Kidney (tissue), 14 donors: ENCODE results near the gene CHID1. TPM values are rescaled to one million over a fixed set of nuclear protein-coding genes. Genes with fewer than 3 reads are reported as not detected.

ENCODE experiments used
- DNase-seq, 5 donors: peaks; one replicate each; pipeline ENCODE4 v3.0.0-alpha.2; 2013 to 2020
- FAIRE-seq: peaks from 2 replicates; lab custom pipeline; 2012; peaks lifted over from hg19 to GRCh38; lab: Jason Lieb, UNC
- H3K27ac ChIP-seq, 2 donors: one replicate each; pipeline ENCODE4 v1.7.0; 2013; ENCODE audit warnings: low read depth in 2 of 2, low read length in 2 of 2, inconsistent platforms in 1 of 2
- H3K27me3 ChIP-seq: one replicate; pipeline ENCODE4 v1.7.1; 2013; ENCODE audit warnings: low read length, inconsistent platforms; ENCODE audit not compliant: control insufficient read depth, insufficient read depth
- H3K36me3 ChIP-seq, 3 donors: one replicate each; pipeline versions ENCODE4 v1.7.0 to v1.7.1; 2013; ENCODE audit warnings: low read length in 3 of 3, control low read depth in 1 of 3, inconsistent platforms in 1 of 3; ENCODE audit not compliant: insufficient read depth in 3 of 3, control insufficient read depth in 2 of 3
- H3K4me1 ChIP-seq, 3 donors: one replicate each; pipeline versions ENCODE4 v1.7.0 to v1.7.1; 2013; ENCODE audit warnings: low read length in 3 of 3, inconsistent platforms in 1 of 3, low read depth in 1 of 3; ENCODE audit not compliant: control insufficient read depth in 2 of 3, insufficient read depth in 2 of 3
- H3K4me3 ChIP-seq, 3 donors: one replicate each; pipeline versions ENCODE4 v1.7.0 to v1.8.1; 2013; ENCODE audit warnings: low read length in 3 of 3, control low read depth in 1 of 3, inconsistent platforms in 1 of 3
- H3K9ac ChIP-seq, 3 donors: one replicate each; pipeline versions ENCODE4 v1.7.0 to v1.7.1; 2013; ENCODE audit warnings: low read length in 3 of 3, control low read depth in 1 of 3, inconsistent platforms in 1 of 3
- H3K9me3 ChIP-seq, 3 donors: one replicate each; pipeline versions ENCODE4 v1.7.0 to v1.7.1; 2013; ENCODE audit warnings: low read length in 3 of 3, control low read depth in 1 of 3, inconsistent platforms in 1 of 3; ENCODE audit not compliant: control insufficient read depth in 2 of 3, insufficient read depth in 1 of 3
- intact Hi-C: fragments of 100-400 bp; cut with DNase I; formaldehyde crosslinking; loops from one replicate; pipeline ENCODE4 v1.11.1; 2022
- polyA plus RNA-seq: library from polyadenylated mRNA; stranded (reverse); fragments of 350-450 nt; fragmentation: Illumina TruSeq; extraction: RNeasy Lipid Tissue Mini Kit (QIAGEN cat#74804); gene quantifications from one replicate; pipeline ENCODE4 v1.2.3, GENCODE V29; 2014; ENCODE audit warnings: low read depth, low replicate concordance; ENCODE audit not compliant: insufficient read depth
- total RNA-seq: library from RNA; stranded (reverse); fragmentation: NEBNext Ultra II Directional; extraction: Animal tissue kit (Norgen Biotek cat#: 25700); gene quantifications from one replicate; pipeline ENCODE4 v1.2.1, GENCODE V29; 2021
- TF ChIP-seq, protein P1 (sequence below): IDR thresholded peaks from 3 replicates; pipeline ENCODE4 v1.5.1; 2012; ENCODE audit warnings: mild to moderate bottlenecking, moderate library complexity, borderline replicate concordance; ENCODE audit not compliant: insufficient read depth; ENCODE audit errors: extremely low read depth
- donor health status: control.
- donor health status: control.
- donor health status: control.
- donor health status: control.
- donor health status: control.
- donor health status: DM: yes; HTN: yes; CAD: no.
- donor health status: Normal renal cell carcinoma (clear cell type).

CHID1 gene
- total and polyA plus RNA-seq, 2 donors from 2014 or later = 82.2 to 128 TPM

- Histone ChIP-seq H3K4me1 (peaks cover 10 to 46% (median 41%) of the 10 kb centered on the region in 3 donors), H3K9me3 (no peaks in the 10 kb centered on the region), H3K27me3 (no peaks in the 10 kb centered on the region), H3K36me3 (peaks cover 2 to 14% (median 11%) of the 10 kb centered on the region in 3 donors), H3K27ac (no peak overlapping the region), H3K4me3 (no peak overlapping the region), H3K9ac (no peak overlapping the region)
- TF ChIP-seq, protein P1, sequence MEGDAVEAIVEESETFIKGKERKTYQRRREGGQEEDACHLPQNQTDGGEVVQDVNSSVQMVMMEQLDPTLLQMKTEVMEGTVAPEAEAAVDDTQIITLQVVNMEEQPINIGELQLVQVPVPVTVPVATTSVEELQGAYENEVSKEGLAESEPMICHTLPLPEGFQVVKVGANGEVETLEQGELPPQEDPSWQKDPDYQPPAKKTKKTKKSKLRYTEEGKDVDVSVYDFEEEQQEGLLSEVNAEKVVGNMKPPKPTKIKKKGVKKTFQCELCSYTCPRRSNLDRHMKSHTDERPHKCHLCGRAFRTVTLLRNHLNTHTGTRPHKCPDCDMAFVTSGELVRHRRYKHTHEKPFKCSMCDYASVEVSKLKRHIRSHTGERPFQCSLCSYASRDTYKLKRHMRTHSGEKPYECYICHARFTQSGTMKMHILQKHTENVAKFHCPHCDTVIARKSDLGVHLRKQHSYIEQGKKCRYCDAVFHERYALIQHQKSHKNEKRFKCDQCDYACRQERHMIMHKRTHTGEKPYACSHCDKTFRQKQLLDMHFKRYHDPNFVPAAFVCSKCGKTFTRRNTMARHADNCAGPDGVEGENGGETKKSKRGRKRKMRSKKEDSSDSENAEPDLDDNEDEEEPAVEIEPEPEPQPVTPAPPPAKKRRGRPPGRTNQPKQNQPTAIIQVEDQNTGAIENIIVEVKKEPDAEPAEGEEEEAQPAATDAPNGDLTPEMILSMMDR = no peak
- intact Hi-C loops = no loop called here
- DNase-seq = no peak
- no peak for FAIRE-seq
These were observed 47.5 kb upstream of the CHID1 start for GRCh38 chr11:958101-958500.

DNA sequence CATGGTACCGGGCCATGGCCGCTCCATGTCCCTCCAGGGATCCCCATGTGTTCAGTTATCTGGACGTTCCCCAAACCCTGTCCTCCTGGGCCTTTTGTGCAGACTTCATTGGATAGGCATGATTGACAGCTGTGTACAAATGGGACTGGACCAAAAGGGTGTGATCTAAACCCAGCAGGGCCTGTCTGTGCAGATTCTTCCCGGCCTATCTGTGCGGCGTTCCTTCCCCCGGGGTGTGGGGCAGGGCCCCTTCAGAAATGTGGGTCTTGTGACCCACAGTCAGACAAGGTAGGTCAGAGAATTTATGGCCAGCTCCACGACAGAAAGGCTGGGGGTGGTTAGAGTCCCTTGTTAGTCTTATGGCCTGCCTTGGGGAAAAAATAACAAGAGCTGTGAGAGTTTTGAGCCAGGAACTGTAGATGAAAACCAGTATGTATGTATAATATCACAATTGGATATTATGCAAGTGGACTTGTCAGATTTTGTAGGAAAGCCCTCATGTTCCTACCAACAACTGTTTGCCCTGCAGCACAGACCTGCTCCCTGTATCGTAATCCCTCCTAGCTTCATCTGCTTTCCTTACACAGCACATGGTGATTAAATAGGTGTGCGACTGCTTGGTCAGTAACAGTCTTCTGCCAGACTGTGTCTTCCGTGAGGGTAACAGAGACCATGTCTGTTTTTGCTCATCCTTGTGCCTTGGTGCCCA lies 46.8 kb upstream of the CHID1 start:
- Histone ChIP-seq H3K27ac (peak overlapping the region in 1 of 2 donors; percentile 38), H3K36me3 (peaks cover 2 to 14% (median 11%) of the 10 kb centered on the region in 3 donors), H3K4me1 (peaks cover 10 to 50% (median 41%) of the 10 kb centered on the region in 3 donors), H3K9ac (no peak overlapping the region), H3K9me3 (no peaks in the 10 kb centered on the region), H3K27me3 (no peaks in the 10 kb centered on the region), H3K4me3 (no peak overlapping the region)
- DNase-seq = no peak
- TF ChIP-seq, protein P1 = no peak
- intact Hi-C loops = no loop called here
- no peak for FAIRE-seq

DNA sequence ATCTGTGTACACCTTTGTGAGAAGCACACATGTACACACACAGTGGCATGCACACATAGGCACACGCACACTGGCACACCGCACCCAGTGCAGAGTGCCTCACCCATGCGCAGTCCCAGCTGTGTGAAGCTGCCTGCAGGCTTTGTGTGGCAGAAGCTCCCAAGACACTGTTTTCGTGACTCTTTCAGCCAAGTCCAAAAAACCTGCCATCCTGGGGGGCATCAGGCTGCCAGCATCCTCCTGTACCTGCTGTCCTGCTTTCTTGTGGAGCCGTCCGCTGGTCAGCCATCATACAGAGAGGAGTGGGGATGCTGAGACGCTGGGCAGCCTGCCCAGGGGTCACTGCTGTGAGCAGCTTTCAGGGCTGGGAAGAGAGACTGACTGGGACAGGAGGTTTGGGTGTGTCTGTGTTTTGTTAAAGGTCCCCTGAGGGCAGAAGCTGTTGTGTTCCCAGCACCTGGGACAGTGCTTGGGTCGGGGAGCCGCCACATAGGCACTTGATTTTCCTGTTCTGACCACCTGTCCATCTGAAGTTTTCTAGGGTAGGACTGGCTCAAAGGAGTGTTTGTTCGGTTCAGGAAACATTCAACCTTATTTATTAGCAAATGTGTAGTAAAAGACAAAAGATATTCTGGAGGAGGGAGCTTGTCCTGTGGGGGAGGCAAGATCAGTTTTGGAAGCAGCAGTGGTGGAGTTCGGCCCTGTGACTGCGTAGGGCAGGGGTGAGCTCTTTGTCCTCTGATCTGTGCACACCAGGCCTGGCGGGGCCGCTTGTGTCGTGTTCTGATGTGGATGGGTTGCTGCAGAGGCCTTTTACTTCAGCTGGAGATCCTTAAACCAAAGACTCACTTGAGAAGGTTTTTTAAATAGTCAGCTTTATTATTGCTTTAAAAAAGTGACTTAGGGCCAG lies 44.8 kb upstream of the CHID1 start:
- no peaks in the 10 kb centered on the region for H3K27me3 ChIP-seq
- H3K9me3 ChIP-seq = no peaks in the 10 kb centered on the region
- no peak for DNase-seq
- peaks cover 12 to 56% (median 46%) of the 10 kb centered on the region in 3 donors for H3K4me1 ChIP-seq
- FAIRE-seq = no peak
- TF ChIP-seq, protein P1 = no peak
- H3K4me3 ChIP-seq = peak overlapping the region in 1 of 3 donors; percentile 6
- intact Hi-C loops = no loop called here
- no peak overlapping the region for H3K9ac ChIP-seq
- H3K27ac ChIP-seq = peak overlapping the region; percentile 26 to 47
- H3K36me3 ChIP-seq = peaks cover 2 to 8% (median 8%) of the 10 kb centered on the region in 3 donors
